SK-N-SH treated with all-trans-retinoic acid at 6 μM for 48 hours (cell line): ENCODE data around the gene ZNF292.

Source experiments
- BACH2 ChIP-seq: fragments of 250-450 bp; sonication (Bioruptor Pico); IDR thresholded peaks from 2 replicates; pipeline ENCODE4 v1.9.0; 2021; ENCODE audit warnings: mild to moderate bottlenecking, borderline replicate concordance
- CSDC2 ChIP-seq: fragments of 250-450 bp; sonication (Bioruptor Pico); IDR thresholded peaks from 2 replicates; pipeline ENCODE4 v1.5.0; 2020; ENCODE audit warnings: mild to moderate bottlenecking, moderate library complexity
- ESRRG ChIP-seq: fragments of 250-450 bp; sonication (Bioruptor Pico); IDR thresholded peaks from 2 replicates; pipeline ENCODE4 v1.6.1; 2021; ENCODE audit warnings: mild to moderate bottlenecking
- OSR1 ChIP-seq: fragments of 250-450 bp; sonication (Bioruptor Pico); IDR thresholded peaks from 2 replicates; pipeline ENCODE4 v1.8.0; 2022; ENCODE audit warnings: moderate library complexity, mild to moderate bottlenecking, inconsistent platforms
- ZFP3 ChIP-seq: fragments of 250-450 bp; sonication (Bioruptor Pico); IDR thresholded peaks from 2 replicates; pipeline ENCODE4 v1.5.0; 2020; ENCODE audit warnings: mild to moderate bottlenecking, moderate library complexity
- ZFP30 ChIP-seq: fragments of 450-650 bp; formaldehyde crosslinking; IDR thresholded peaks from 2 replicates; pipeline ENCODE4 v1.5.0; 2022; ENCODE audit warnings: mild to moderate bottlenecking, moderate library complexity
- ZNF565 ChIP-seq: fragments of 450-650 bp; formaldehyde crosslinking; conservative IDR thresholded peaks from 2 replicates; pipeline ENCODE4 v1.5.0; 2020; ENCODE audit warnings: low read depth, mild to moderate bottlenecking, moderate library complexity
- TF ChIP-seq, protein P1 (sequence below): fragments of 250-450 bp; sonication (Bioruptor Pico); IDR thresholded peaks from 2 replicates; pipeline ENCODE4 v1.5.1; 2021; ENCODE audit warnings: mild to moderate bottlenecking, moderate library complexity
- TF ChIP-seq, protein P2 (sequence below): fragments of 250-450 bp; sonication (Bioruptor Pico); IDR thresholded peaks from 2 replicates; pipeline ENCODE4 v1.8.0; 2020; ENCODE audit warnings: mild to moderate bottlenecking, moderate library complexity, borderline replicate concordance
- TF ChIP-seq, protein P3 (sequence below): fragments of 250-450 bp; sonication (Bioruptor Pico); IDR thresholded peaks from 2 replicates; pipeline ENCODE4 v1.5.0; 2020; ENCODE audit warnings: mild to moderate bottlenecking, moderate library complexity

DNA sequence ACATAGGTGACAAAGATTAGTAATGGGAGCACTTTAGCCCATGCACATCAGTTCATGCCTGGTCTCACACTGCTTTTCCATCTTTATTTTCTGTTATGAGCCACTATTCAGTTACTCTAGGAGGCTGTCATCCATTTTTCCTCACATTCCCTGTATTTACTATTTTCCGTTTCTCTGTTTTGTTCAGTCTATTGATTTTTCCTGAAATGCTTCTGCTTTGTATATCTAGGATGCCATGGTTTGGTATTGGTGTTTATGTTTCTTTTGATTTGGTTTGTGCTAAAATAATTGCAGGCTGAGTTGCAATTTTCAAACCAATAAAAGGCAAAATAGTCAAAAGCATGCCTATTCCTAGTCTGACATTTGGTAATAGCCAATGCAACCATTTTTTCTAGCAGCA is 28.9 kb upstream of the ZNF292 start:
- TF ChIP-seq CSDC2 (CRISPR knock-in tag), result no peak
- no peak for TF ChIP-seq ZFP3
- no peak for TF ChIP-seq OSR1 (CRISPR knock-in tag)
- TF ChIP-seq, protein P1, sequence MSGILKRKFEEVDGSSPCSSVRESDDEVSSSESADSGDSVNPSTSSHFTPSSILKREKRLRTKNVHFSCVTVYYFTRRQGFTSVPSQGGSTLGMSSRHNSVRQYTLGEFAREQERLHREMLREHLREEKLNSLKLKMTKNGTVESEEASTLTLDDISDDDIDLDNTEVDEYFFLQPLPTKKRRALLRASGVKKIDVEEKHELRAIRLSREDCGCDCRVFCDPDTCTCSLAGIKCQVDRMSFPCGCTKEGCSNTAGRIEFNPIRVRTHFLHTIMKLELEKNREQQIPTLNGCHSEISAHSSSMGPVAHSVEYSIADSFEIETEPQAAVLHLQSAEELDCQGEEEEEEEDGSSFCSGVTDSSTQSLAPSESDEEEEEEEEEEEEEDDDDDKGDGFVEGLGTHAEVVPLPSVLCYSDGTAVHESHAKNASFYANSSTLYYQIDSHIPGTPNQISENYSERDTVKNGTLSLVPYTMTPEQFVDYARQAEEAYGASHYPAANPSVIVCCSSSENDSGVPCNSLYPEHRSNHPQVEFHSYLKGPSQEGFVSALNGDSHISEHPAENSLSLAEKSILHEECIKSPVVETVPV (CRISPR knock-in tag), result no peak
- no peak for TF ChIP-seq ZNF565 (CRISPR knock-in tag)
- TF ChIP-seq, protein P2, sequence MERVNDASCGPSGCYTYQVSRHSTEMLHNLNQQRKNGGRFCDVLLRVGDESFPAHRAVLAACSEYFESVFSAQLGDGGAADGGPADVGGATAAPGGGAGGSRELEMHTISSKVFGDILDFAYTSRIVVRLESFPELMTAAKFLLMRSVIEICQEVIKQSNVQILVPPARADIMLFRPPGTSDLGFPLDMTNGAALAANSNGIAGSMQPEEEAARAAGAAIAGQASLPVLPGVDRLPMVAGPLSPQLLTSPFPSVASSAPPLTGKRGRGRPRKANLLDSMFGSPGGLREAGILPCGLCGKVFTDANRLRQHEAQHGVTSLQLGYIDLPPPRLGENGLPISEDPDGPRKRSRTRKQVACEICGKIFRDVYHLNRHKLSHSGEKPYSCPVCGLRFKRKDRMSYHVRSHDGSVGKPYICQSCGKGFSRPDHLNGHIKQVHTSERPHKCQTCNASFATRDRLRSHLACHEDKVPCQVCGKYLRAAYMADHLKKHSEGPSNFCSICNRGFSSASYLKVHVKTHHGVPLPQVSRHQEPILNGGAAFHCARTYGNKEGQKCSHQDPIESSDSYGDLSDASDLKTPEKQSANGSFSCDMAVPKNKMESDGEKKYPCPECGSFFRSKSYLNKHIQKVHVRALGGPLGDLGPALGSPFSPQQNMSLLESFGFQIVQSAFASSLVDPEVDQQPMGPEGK, result no peak
- TF ChIP-seq, protein P3, sequence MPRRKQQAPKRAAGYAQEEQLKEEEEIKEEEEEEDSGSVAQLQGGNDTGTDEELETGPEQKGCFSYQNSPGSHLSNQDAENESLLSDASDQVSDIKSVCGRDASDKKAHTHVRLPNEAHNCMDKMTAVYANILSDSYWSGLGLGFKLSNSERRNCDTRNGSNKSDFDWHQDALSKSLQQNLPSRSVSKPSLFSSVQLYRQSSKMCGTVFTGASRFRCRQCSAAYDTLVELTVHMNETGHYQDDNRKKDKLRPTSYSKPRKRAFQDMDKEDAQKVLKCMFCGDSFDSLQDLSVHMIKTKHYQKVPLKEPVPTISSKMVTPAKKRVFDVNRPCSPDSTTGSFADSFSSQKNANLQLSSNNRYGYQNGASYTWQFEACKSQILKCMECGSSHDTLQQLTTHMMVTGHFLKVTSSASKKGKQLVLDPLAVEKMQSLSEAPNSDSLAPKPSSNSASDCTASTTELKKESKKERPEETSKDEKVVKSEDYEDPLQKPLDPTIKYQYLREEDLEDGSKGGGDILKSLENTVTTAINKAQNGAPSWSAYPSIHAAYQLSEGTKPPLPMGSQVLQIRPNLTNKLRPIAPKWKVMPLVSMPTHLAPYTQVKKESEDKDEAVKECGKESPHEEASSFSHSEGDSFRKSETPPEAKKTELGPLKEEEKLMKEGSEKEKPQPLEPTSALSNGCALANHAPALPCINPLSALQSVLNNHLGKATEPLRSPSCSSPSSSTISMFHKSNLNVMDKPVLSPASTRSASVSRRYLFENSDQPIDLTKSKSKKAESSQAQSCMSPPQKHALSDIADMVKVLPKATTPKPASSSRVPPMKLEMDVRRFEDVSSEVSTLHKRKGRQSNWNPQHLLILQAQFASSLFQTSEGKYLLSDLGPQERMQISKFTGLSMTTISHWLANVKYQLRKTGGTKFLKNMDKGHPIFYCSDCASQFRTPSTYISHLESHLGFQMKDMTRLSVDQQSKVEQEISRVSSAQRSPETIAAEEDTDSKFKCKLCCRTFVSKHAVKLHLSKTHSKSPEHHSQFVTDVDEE (CRISPR knock-in tag), result no peak
- no peak for TF ChIP-seq ZFP30 (CRISPR knock-in tag)
- no peak for TF ChIP-seq BACH2 (CRISPR knock-in tag)
- TF ChIP-seq ESRRG, result no peak
